NOMO-1 (cell line): ENCODE results near the gene TNFAIP8L1.
A peak's percentile ranks its signal among the peaks of the same experiment; 100 is the strongest.

ENCODE experiments used
- DNase-seq, 2 experiments: peaks; one replicate each; lab custom pipeline; 2025; ENCODE audit not compliant: unreplicated experiment in 2 of 2; lab: John Stamatoyannopoulos, UW

TNFAIP8L1 gene

DNA sequence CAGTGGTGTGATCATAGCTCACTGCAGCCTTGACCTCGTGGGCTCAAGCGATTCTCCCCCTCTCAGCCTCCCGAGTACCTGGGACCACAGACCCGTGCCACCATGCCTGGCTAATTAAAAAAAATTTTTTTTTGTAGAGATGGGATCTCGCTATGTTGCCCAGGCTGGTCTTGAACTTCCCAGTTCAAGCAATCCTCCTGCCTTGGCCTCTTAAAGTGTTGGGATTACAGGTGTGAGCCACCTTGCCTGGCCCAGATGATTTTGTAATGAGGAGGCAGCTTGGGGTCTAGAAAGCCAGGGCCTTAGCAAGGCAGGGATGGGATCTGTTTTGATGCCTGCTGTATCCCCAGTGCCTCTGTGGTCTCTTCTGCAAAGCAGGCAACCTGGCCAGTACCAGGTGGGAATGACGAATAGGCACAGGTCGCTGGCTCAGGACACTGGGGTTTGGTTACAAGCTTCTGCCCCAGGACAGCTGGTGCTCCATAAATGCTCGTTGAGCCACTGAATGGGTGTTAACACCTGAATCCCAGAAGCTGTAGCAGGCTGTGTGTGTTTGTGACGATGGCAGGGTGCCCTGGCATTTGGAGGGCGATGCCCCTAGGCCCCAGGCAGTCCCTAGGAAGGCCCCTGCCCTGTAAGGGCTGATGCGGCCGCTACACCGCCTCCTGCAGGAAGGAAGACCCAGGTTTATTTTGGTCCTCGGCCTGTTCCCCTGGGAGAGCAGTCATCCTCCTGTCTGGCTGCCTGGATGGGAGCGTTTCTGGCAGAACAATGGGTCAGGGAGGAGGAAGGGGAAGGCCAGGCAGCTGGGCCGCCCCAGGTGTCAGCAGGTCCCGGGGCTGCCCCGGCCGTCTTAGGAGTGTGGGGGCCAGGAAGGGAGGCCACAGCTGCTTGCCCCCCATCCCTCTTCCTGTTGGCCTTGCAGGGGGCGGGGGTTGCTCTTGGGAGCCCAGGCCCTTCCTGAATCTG lies 8.6 kb downstream of the TNFAIP8L1 start:
- DNase-seq = no peak

DNA sequence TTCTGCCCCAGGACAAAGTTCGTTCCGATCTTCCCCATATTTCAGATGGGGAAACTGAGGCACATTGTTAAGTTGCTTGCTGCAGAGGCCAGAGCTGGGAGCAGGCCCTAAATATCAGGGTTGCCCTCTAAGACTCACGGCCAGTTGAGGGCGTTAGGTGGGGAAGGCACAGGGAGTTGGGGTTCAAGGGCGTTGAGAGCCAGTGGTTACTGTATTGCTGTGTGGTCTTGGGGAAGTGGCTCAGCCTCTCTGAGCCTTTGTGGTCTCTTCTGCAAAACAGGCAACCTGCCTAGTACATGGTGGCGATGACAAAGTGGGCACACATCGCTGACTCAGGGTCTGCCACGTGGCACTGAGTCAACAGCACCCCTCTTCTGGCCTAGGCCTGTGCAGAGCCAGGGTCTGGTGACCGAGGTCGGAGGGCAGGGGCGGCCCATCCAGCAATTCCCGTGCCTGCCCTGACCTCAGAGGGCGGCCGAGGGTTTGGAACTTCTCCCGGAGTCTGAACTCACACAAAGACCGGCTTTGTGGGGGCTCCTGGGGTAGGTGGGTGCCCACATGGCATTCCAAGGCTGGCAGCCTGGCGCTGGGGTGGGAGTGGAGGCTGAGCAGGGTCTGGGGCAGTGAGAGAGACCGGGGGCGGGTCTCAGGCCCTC lies 10.2 kb downstream of the TNFAIP8L1 start:
- DNase-seq = no peak

DNA sequence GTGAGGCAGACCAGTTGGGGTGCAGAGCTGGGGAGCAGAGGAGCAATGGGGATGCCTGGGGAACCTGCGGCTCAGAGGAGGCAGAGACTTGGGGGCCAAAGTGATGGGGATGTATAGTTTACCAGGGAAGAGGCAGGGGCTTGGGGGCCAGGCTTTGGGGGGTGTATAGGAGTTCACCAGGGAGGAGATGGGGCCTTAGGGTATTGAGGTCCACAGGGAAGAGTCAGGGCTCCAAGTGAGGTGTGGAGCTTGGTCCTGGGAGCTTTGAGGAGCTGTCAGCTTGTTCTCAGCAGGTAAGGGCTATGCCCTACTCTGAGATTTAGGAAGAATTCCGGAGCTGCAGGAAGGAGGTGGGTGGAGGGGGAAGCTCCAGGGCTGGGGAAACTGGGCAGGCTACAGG lies 10.8 kb downstream of the TNFAIP8L1 start:
- no peak for DNase-seq

- DNase-seq = no peak
Measured at GRCh38 chr19:4652075-4652474, 12.8 kb downstream of the TNFAIP8L1 start.

DNA sequence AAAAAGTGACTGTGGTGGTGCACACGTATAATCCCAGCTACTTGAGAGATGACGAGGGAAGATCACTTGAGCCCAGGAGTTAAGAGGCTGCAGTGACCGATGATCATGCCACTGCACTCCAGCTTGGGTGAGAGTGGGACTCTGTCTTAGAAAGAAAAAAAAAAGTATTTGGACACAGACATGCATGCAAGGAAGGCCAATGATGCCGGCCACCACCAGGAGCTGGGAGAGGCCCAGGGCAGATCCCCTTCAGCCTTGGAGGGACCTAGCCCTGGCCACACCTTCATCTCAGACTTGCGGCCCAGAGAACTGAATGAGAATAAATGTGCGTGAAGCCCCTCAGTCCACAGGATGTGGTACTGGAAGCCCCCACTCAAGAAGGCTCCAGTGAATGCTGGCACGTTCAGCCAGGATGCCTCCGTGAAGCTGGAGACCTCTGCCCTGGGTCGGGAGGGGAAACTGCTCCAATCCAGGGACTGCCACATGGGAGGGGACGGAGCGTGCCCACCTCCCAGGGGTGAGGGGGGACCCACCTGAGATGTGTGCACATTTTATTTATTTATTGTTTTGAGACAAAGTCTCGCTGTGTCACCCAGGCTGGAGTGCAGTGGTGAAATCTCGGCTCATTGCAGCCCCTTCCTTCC lies 14.6 kb downstream of the TNFAIP8L1 start:
- DNase-seq = no peak

GRCh38 chr19:4654437-4655361 lies 15.4 kb downstream of the TNFAIP8L1 start:
- DNase-seq = no peak

DNA sequence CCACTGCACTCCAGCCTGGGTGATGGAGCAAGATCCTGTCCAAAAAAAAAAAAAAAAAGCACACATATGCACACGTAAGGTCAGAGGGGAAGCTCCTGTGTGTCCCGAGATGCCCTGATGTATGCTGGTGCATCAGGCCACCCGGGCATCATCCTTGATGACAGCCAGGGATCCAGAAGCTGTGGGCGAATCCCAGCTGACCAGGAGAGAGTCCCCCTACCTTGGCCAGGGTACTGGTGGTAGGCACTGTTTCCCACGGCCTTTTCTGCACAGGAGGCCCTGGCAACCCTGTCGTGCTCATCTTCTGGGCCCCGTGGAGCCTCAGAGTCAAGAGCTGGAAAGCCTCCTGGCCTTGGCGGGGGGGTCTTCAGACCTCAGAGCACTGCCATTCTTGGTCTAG lies 16.8 kb downstream of the TNFAIP8L1 start:
- DNase-seq = no peak

- no peak for DNase-seq
Measured at GRCh38 chr19:4657262-4657661, 17.9 kb downstream of the TNFAIP8L1 start.

DNA sequence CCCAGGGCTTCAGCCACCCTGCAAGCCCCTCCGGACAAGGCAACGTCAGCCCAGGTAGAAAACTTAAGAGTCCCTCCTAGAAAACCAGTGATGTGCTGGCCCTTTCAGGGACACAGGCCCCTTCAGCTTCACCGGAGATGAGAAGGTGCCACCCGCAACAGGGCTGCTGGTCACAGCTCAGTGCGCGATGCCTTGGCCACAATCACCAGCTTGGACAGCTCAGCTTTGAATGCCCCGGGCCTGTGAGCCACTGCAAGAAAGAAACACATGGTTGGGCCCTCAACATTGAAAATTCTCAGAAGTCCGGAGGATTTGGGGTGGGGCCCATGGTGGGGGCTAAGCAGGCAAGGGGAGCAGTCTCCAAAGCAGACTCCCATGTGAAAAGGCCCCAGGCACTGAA lies 18.5 kb downstream of the TNFAIP8L1 start:
- DNase-seq = no peak

- peak in 1 of 2 experiments; percentile 11 for DNase-seq
Measured at GRCh38 chr19:4660181-4660791, 21.0 kb downstream of the TNFAIP8L1 start.

DNA sequence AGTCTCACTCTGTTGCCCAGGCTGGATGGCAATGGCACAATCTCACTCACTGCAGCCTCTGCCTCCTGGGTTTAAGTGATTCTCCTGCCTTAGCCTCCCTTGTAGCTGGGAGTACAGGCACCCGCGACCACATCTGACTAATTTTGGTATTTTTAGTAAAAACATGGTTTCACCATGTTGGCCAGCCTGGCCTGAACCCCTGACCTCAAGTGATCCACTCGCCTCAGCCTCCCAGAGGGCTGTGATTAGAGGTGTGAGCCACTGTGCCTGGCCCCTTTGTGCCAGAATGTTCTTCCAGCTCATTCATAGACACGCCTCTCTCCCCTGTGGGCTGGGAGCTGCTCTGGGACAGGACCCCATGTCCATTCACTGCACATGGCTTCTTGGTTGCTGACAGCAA lies 21.7 kb downstream of the TNFAIP8L1 start:
- DNase-seq = no peak

DNA sequence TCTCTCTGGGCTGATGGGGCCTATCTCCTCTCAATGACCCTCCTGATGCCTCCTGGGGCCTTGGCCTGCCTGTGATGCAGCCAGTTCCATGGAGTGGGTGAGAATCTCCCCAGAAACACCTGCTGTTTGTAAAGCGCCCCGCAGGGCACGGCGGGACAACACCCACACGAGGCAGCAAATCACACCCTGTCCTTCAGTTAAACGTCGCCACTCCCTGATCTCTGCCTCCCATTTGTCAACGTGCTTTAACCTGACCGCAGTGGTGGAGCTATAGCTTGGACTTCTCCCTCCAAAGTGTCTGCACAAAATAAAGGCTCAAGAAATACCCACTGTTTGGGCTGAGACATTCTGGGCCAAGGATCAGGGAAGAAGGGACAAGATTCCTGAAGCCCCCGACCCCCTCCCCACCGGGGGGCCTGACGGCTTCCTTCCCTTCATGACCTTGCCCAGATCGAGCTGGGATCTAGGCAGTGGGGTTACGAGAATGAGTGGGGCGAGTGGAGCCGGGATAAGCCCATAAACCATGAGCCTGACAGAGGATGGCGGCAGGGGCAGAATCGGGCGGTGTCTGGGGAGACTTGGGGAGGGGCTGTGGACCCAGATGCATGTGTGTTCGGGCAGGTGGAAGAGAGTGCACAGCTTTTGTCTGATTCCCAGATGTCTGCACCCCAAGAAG lies 22.8 kb downstream of the TNFAIP8L1 start:
- no peak for DNase-seq

- DNase-seq = no peak
Measured at GRCh38 chr19:4662812-4663211, 23.5 kb downstream of the TNFAIP8L1 start.

DNA sequence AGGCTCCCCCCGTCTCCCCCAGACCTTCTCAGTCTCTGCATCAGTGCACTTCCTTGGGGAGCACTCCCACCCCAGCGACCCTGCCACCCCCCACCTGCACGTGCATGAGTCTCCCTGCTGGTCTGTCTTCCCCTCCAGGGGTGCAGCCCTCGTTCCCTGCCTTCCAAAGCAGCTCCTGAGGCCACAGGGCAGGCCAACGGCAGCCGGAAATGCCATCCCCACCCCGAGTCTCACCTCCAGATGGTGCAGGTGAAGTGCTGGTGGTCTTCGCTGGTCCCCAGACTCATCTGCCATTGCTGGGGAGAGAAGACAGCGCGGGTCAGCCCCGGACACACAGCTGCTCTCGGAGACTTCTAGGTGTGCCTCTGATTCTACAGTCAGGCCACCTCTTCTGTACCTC lies 25.3 kb downstream of the TNFAIP8L1 start:
- no peak for DNase-seq

DNA sequence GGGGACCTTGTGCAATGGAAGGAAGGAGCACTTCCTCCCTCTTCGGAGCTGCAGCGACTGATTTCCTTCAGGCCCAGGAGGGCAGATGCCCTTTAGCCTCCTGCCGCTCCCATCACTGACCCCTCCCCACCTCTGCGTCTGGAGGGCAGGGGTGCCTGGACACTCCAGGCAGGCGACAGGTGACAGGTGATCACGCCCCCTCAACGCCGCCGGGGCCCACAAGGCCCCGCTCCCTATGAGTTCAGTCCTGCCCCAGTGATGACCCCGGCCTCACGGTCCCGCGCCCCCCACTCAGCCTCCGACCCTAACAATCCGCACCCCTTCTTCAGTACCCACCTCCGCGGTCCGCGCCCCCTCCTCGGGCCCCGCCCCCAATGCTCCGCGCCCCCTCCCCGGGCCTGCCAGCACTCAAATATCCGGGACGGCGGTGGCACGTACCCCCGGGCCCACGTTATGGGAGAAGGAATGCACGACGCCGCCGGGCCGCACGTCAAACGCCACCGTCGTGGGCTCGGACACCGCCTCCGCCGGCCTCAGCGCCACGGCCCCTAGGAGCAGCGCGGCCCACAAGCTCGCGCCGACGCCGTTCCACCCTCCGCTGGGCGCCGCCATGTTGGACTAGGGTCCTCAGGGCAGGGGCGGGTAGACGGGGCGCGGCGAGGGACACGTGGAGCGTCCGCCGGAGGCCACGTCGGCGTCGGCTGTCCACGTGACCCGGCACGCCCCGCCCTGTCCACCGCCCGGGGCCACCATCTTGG lies 30.6 kb downstream of the TNFAIP8L1 start, which contains the start of gene MYDGF:
MYDGF (minus strand) TSS at position 620 of the 758 bp plus-strand sequence; CDS start at position 612, 8 bp downstream.
- peak; percentile 86 for DNase-seq

- no peak for DNase-seq
Measured at GRCh38 chr19:4671185-4671851, 32.0 kb downstream of the TNFAIP8L1 start.

- DNase-seq = no peak
Measured at GRCh38 chr19:4673216-4673615, 33.9 kb downstream of the TNFAIP8L1 start.

GRCh38 chr19:4673726-4674125 lies 34.4 kb downstream of the TNFAIP8L1 start:
- no peak for DNase-seq
